ENCODE results near the gene KCNAB2.

KCNAB2 gene

DNA sequence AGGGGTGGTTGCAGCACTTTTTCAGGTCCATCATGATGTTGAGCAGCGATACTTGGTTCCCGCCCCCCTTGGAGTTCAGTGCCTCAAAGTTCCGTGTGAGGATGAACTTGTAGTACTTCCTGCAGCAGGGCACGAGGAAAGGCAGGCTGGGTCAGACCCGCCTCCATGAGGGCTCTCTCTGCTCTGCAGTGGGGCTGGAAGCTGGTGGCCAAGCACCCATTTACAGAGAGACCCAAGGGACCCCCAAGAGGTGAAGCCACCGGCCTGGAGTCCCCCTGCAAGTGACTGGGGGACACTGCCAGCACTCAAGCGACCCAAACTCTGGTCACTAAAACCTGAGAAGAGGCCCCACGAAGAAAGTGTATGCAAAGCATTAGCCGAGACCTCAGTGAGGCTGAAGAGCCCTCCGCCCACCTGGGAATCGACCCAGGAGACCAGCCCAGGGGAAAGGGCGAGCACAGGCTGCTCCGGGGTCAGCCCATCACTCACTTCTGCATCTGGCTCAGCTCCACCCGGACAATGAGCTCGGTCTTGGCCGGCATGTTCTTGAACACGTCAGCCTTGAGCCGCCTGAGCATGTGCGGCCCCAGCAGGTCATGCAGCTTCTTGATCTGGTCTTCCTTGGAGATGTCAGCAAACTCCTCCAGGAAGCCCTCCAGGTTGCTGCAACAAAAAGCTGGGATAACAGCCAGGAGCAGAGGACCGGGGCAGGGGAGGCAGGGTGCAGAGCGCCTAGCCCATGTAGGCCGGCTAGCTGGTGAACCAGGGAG, 89.2 kb downstream of the KCNAB2 start:
- no peak for DNase-seq

DNA sequence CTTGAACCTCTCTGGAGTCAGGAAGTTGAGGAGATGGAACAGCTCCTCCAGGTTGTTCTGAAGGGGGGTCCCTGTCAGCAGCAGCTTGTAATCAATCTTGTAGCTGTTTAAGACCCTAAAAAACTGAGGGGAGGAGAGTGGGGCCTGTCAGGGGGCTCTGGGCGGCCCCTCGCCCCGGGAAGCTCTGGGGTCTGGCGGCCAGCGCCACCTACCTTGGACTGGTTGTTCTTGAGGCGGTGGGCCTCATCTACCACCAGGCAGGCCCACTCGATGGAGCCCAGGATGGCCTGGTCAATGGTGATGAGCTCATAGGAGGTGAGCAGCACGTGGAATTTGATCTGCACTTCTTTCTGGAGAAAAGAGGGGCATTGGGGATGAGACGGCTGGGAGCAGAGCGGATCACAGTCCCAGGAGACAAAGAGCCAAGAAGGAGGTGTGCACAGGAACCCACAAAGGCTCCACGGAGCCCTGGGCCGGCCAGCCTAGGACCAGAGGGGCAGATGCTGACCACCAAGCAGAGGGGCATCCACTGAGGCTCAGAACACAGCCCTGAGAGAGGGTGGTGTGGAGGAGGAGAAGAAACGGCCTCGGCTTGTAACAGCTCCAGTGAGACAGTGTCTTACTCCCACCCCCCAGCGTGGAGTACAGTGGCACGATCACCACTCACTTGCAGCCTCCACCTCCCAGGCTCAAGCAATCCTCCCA, 91.0 kb downstream of the KCNAB2 start:
- no peak for DNase-seq

DNA sequence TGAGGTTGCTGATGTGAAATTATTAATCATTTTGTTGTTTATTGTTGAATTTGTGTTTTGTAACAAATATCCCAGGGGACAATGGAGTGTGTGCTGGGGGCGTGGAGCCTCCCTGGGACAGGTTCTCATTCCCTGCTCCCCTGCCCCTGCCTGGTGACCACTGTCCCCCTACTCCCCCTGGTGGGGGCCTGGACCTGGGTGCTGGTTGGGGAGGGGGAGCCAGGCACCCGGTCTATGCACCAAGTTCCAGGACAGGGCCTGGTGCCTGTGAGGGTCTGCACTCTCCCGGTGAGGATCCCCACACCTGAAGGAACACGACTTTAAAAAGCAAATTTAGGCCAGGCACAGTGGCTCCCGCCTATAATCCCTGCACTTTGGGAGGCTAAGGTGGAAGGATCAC, 92.1 kb downstream of the KCNAB2 start:
- DNase-seq: no peak

DNA sequence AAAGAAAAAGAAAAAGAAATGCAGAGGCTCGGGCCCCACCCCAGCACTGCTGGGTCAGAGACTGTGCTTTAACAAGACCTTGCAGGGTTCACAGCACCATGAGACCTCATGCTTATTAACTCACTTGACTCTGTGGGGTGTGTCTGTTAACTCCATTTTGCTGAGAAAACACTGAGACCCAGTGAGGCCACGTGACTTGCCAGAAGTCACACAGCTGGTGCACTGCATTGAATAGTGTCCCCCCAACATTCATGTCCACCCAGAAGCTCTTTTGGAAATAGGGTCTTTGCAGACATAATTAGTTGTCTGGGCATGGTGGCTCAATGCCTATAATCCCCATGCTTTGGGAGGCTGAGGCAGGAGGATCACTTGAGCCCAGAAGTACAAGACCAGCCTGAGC, 94.7 kb downstream of the KCNAB2 start:
- no peak for DNase-seq

DNA sequence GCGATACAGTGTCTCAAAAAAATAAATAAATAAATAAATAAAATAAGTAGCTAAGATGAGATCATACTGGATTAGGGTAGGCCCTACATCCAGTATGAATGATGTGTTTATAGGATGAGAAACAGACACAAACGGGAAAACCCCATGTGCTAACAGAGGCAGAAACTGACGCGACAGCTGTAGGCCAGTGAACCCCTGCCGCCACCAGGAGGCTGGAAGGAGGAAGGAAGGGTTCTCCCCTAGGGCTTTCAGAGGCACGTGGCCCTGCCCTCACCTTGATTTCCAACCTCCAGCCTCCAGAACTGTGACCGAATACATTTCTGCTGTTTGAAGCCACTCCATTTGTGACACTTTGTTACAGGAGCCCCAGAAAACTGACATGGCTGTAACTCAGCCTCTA, 95.9 kb downstream of the KCNAB2 start:
- no peak for DNase-seq

DNA sequence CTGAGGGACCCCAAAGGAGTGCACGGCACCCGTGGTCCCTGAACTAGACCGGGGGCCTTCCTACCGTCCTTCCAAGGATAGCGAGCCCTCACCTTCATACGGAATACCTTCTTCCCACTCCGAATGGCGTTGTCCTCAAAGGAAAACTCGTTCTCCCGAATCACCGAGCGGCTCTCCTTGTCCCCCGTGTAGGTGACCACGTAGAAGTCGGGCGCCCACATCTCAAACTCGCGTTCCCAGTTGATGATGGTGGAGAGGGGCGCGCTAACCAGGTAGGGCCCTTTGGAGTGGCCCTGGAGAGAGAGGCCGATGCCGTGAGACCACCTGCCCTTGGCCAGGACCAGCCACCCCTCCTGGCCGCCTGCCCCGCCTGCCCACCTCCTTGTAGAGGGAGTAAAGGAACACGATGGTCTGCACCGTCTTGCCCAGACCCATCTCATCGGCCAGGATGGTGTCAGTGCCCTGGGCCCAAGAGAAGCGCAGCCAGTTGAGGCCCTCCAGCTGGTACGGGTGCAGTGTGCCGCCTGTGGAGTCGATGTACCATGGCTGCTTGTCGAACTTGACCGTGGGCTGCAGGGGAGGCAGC, 96.4 kb downstream of the KCNAB2 start:
- DNase-seq: no peak

DNA sequence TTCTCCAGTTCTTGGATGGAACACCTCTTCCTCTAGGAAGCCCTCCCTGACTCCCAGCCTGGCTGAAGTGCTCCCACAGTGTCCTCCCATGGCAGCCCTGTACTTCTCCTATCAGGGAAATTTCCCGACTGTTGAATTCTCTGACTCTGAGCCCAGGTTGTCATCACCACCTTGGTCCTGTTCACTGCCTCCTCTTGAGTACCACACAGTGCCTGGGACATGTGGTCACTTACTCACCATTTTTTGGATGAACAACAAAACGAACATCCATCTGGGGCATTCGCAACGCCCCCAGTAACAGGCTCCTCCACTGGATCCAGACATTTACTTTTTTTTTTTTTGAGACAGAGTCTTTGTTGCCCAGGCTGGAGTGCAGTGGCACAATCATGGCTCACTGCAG, 97.0 kb downstream of the KCNAB2 start:
- DNase-seq: no peak

DNA sequence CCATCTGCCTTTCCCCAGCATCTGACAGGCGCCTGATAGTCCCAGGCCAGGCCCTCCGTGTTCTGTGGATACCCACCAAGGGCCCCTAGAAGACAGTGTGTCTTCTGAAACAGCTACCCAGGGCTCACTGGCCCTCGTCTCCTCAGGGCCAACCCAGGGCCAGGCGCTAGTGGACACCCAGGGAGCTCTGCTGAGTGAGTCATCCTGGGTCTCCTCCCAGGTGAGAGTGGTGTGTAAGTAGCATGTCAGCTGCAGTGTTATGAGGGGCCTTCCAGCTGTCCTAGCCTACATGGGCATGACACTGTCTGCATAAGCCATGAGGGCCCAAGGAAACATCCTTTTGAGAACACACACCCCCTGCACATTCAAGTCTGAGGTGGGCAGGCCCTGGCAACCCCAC, 97.7 kb downstream of the KCNAB2 start:
- no peak for DNase-seq

DNA sequence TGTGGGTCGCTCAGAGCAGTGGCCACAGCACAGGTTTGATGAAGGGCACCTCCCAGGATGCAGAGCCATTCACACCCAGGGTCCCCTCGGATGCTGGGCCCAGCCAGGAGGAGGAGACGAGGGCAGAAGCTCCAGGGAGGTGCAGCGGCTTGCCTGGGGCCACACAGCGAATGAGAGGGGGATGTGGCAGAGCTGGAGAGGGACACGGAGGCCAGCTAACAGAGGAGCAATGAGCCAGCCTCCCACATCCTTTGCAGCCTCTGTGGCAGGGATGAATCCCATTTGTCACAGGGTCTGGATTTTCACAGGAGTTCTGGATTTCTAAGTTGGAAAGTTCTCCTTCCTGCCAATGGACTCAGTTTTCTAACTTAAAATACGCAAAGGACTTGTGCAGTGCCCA, 98.5 kb downstream of the KCNAB2 start:
- DNase-seq: no peak

DNA sequence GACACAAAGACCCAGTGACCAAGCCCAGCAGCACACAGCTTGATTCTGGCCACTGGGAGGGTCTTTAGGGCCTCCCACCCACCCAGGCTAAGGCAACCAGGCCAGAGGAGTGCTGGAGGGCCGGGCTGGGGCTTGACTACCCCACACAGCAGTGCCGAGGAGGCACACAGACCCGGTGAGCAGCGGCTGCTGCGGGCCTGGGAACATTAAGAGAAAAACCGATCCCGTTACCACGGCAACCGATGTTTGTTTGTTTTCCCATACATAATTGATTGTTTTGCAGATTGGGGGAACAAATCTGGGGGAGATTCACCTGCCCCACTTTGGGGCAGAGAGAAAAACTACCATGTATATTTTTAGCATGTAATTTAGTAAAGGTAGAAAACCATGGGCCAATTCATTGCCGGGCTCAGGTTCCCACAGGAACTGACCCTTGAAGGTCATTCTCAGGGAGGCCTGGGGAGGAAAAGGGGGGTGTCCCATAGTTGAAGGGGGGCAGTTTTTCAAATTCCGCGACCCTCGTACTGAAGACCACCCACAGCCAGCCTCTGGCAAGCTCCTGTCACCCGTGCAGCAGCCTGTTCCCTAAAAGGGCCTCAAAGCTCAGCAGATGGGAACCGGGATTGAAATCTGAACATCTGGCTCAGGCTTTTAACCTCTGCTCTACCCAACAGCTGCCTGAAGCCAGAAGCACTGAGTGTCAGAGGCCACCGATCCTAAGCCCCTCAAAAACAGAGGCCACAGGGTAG, 99.1 kb downstream of the KCNAB2 start:
- DNase-seq: no peak

DNA sequence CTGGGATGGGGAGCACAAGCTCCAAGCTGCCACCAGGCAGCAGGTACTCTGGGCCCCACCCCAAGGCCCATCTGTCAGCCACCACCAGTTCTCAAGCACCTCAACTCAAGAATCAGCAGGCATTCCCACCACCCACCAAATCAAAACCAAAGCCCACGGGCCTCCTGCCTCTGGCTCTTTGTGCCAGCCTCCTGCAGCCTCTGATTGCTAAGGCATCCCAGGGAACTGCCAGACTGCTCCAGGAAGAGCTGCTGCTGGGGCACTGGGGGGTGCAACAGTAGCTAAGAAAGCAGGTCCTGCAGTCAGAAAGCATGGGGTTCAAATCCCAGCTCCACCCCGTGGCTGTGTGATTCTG, 99.7 kb downstream of the KCNAB2 start:
- no peak for DNase-seq

DNA sequence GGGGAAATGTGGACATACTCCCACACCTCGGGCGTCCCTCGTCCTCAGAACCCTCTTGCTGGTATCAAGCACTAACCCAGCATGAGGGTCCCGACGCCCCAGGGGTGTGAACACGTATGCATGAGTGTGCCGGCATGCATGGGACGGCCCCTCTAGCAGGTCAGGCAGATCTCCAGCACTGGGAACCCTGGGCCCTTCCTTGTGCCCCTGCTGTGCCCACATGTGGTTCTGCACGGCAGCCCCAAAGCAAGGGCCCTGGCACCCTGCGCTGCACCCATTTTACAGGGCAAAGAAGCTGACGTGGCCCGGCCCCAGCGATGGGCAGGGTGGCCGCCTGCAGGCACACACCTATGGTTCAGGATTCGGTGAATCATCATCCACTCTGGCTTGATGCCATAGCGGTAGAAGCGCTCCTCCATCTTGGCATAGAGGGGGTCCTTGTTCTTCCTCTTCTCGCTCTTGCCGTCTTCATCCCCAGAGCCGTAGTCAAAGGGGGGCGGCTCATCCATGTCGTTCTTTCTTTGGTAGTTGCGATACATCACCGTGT, 100.2 kb downstream of the KCNAB2 start:
- DNase-seq: no peak

DNA sequence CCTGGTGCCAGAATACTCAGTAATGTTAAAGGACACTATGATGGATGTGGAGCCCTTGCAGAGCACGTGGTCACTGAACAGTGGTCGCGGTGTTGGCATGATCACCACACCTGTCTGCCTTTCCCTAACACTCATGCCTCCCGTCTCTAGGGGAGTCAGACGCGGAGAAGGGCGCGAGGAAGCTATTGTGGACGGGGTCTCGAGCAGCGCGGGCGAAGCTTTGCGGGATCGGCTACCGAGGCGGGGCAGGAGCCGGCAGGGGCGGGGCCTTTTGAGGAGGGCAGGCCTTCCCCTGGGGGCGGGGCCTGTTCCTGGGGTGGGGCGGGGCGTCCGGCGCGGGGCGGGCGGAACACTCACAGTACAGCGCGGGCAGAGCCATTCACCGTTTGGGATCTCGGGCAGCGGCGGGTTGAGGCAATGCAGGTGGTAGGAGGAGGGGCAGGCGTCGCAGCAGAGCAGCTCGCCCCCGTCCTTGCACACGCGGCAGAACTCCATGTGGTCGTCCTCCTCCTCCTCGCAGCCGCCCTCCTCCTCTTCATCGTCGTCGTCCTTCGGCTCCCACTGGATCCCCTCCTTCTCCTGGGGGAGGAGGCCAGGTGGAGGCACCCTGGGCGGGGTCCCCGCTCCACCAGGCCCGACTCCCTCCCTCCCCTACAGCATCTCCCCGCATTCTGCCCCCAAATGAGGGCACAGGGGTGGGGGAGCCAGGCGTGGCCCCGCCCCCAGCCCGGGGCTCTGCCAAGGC, 103.0 kb downstream of the KCNAB2 start:
- peak; percentile 38 for DNase-seq

DNA sequence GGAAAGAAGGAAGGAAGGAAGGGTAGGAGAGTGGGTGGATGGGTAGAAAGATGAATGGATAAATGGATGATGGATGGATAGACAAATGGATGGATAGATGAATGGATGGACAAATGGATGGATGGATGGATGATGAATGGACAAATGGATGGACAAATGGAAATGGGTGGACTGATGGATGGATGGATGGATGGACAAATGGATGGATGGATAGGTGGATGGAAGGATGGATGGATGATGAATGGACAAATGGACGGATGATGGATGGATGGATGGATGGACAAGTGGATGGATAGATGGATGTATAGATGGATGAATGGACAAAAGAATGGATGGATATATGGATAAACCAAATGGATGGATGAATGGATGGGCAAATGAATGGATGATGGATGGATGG, 103.9 kb downstream of the KCNAB2 start:
- DNase-seq: no peak

DNA sequence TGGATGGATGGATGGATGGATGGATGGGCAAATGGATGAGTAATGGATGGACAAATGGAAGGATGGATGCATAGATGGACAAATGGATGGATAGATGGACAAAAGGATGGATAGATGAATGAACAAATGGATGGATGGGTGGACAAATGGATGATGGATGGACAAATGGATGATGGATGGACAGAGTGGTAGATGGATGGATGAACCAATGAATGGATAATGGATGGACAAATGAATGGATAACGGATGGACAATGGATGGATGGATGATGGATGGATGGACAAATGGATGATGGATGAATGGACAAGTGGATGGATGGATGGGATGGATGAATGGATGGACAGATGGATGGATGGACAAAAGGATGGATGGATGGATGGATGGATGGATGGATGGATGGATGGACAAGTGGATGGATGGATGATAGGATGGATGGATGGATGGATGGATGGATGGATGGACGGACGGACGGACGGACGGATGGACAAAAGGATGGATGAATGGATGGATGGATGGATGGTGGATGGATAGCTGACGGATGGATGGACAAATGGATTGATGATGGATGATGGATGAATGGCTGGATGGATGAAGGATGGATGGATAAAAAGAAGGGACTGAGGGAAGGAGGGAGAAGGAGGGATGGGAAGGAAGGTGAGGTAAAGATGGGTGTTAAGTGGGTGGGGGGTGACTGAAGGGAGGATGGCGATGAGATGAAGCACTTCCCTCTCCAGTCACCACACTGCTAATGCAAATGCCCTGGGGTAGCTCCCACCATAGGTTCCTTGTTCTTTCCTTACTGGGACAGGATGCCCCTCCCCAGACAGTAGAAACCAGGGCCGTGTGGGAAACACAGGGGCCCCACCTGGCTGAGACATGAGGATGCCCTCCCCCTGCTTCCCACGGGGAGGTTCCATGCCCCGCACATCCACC, 104.6 kb downstream of the KCNAB2 start:
- DNase-seq: no peak

Measured in CD4-positive, alpha-beta T cell treated with Interleukin-4 for 4 hours (primary cell).